Neural progenitor cell (in vitro differentiated cells): Measurements from ENCODE around the gene PPP2R3C.

Experiments
- CTCF ChIP-seq: fragments of 200-600 bp; sonication (generic); IDR thresholded peaks from 2 replicates; pipeline ENCODE4 v1.5.1; 2017; ENCODE audit warnings: antibody characterized with exemption, mild to moderate bottlenecking
- EZH2 ChIP-seq: fragments of 200-600 bp; sonication (generic); IDR thresholded peaks from 2 replicates; pipeline ENCODE4 v1.6.1; 2017; ENCODE audit warnings: antibody characterized with exemption, mild to moderate bottlenecking, moderate library complexity
- EZH2phosphoT487 ChIP-seq: fragments of 200-600 bp; sonication (generic); IDR thresholded peaks from 2 replicates; pipeline ENCODE4 v1.6.1; 2017; ENCODE audit warnings: antibody characterized with exemption

GRCh38 chr14:35043046-35043445 is 78.7 kb downstream of the PPP2R3C start:
- TF ChIP-seq CTCF: no peak
- TF ChIP-seq EZH2: no peak
- no peak for TF ChIP-seq EZH2phosphoT487
